Medulla oblongata (tissue), 1 donor: ENCODE data around the gene ROGDI.

Experiments used
- DNase-seq: peaks from one replicate; pipeline ENCODE4 v3.0.0-alpha.2; 2015; ENCODE audit errors: extremely low spot score

Gene ROGDI

DNA sequence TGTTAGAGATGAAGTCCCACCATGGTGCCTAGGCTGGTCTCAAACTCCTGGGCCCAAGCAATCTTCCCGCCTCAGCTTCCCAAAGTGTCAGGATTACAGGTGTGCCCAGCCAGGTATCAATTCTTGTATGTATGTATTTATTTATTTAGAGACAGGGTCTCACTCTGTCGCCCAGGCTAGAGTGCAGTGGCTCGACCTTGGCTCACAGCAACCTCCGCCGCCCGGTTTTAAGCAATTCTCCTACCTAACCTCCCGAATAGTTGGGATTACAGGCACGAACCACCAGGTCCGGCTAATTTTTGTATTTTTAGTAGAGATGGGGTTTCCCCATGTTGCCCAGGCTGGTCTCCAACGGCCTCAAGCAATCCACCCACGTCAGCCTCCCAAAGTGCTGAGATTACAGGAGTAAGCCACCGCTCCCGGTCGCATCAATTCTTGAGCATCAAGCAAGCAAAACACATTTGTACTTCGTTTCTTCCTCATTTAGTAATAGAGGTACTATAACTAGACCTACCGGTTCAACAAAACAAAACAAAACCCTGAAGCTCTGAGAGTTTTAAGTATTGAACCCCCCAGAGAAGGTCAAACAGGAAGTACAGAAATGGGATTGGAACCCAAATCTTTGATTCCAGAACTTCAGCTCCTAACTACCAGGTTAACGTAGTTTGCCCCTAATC is 34.4 kb downstream of the ROGDI start:
- DNase-seq = no peak

DNA sequence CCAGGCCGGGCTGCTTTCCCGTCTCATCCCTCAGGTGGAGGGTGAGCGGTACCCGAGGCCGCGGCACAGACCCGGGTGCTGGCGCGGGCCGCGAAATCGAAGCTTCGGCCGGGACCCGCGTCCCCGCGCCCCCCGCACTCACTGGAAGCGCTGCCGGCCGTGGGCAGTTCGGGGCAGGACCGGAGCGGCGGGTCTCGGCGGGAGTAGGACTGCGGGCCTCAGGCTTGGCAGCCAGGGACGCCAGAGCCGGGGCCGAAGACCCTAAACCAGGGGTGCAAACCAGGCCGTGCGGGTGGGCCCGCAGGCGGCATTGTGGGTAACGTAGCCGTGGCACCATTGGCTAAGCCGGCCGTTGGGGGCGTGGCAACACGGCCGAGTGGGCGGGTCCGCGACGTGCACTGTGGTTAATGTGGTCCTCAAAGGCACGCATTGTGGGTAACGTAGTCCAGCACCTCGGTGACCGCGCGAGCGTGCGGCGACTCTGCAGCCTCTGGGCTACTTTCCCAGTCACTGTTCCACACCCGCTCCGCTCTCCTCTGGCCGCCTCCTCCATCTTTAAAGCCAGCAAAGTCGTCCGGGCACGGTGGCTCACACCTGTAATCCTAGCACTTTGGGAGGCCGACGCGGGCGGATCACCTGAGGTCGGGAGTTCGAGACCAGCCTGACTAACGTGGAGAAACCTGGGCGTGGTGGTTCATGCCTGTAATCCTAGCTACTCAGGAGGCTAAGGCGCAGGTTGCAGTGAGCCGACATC is 35.4 kb downstream of the ROGDI start, which contains the start of gene ZNF500:
ZNF500 (minus strand) TSS at position 288 of the 754 bp plus-strand sequence. CDS start 1,184 bp downstream, outside the sequence.
- peak; percentile 97 for DNase-seq

DNA sequence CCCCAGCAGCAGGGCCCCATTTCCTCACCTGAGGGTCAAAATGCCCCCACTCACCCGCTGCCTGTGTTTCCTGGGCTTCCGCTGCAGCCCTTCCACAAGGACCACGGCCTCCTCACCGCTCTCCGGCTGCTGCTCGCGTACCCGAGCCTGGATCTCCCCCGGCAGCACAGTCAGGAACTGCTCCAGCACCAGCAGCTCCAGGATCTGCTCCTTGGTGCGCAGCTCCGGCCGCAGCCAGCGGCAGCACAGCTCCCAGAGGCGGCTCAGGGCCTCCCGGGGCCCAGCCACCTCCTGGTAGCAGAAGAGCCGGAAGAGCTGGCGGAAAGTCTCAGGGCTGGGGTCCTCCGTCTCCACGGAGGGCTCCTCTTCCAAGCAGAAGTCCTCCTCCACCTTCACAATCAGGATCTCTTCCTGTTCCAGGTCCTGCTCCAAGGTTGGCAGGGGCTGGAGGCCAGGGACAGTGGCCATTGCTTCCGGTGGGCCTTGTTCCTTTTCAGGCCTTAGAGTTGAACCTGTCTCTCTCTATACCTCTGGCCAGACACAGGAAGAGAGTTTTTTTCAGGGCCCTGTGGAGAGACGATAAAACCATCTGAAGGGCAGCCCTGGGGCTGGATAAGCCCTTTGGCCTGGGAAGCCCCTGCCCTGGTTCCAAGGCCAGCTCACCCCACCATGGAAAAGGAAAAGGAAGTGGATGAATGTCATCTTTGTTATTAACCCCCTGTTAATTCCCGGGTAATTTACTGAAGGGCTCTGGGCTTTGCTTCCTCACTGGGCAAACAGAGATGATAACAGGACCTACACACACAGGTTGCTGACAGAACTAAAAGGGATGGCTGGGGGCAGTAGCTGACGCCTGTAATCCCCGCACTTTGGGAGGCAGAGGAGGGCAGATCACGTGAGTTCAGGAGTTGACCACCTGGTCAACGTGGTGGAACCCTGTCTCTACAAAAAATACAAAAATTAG is 36.6 kb downstream of the ROGDI start:
- no peak for DNase-seq

DNA sequence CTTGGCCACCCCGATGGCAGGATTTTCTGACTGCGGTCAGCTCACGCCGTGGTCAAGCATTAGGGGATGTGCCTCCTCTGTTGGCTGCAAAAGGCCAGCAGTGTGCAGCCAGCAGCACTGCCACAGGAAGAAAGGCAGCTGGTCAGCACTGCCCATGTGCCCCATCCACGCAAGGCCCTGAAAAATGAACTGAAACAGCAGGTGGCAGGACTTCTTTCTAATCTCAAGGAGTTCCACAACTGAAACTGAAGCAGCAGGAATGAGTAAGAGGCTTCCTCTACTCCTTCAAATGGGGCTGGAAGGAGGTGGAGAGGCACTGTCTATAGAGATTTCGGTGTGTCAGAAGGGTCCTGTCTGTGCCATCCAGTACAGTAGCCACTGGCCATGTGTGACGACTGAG is 38.6 kb downstream of the ROGDI start:
- DNase-seq = no peak

DNA sequence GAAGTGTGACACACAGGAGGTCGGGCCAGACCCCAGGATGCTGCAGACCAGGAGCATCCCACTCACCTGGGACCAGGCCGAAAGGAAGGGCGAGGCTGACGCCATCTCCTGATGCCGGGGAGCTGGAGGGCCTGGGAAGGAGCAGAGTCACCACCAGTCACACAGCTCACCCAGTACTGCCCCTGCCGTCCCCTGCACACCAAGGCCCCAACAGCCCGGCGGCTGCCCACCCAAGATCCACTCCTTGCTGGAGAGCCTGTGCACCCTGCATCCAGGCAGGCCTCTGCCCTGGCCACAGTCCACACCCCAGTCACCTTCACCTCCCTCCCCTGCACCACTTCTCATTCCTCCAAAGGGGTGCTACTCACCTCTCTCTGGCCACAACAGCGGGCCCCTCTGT is 40.2 kb downstream of the ROGDI start:
- no peak for DNase-seq

DNA sequence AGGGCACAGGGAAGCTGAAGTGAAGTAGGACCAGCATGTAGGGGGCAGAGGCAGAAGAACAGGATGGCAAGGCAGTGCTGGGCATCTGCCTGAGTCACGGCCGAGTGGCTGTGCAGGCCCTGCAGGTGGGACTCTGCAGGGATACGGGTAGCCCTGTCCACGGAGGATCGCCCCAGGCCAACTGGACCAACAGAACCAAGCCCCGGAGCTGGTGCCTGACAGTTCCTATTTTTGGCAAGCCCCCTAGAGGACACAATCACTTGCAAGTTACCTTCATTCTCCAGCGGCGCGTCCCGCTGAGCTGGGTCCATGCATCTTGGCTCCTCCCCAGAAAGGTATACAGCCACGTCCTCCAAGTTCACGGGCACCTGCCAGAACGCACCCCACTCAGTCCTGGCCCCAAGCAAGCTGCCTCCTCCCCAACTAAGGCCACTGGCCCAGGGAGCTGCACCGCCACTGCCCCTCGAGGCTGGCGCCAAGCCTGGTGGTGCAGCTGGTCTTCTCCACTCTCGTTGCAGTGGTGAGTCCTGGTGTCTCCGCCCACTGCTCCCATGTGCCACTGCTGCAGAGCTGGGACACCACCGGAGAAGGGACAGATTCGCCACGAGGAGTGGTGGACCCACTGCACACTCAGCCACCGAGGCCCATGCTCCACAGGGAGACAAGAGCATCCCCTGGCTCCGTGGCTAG is 42.1 kb downstream of the ROGDI start:
- no peak for DNase-seq

DNA sequence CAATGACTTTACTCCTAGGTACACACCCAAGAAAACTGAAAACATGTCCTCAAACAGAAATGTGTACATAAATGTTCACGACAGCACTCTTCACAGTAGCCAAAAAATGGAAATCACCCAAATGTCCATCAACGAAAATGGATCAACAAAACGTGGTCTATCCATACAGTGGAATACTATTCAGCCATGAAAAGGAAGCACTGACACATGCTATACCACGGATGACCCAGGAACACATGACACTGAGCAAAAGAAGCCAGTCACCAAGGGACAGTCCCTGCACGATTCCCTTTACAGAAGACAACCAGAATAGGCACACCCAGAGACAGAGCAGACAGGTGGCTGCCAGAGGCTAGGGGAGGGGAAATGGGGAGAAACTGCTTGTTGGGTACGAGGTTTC is 46.7 kb downstream of the ROGDI start:
- DNase-seq = no peak

DNA sequence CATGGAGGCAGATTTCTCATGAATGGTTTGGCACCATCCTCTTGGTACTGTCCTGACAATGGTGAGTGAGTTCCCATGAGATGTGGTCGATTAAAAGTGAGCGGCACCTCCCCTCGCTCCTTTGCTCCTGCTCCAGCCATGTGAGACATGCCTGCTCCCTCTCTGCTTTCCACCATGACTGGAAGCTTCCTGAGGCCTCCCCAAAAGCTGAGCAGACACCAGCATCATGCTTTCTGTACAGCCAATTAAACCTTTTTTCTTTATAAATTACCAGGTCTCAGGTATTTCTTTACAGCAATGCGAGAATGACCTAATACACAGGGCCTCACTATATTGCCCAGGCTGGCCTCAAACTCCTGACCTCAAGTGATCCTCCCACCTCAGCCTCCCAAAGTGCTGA is 47.6 kb downstream of the ROGDI start:
- DNase-seq = no peak

DNA sequence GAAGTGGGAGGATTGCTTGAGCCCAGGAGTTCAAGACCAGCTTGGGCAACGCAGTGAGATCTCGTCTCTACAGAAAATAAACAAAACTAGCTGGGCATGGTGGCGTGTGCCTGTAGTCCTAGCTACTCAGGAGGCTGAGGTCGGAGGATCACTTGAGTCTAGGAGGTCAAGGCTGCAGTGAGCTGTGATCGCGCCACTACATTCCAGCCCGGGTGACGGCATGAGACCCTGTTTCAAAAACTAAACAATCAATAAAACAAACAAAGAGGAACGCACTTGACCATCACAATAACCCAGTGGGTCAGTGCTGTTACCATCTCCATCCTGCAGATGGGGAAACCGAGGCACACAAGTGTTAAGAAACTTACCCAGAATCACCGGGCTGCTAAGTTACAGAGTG is 49.2 kb downstream of the ROGDI start:
- no peak for DNase-seq

DNA sequence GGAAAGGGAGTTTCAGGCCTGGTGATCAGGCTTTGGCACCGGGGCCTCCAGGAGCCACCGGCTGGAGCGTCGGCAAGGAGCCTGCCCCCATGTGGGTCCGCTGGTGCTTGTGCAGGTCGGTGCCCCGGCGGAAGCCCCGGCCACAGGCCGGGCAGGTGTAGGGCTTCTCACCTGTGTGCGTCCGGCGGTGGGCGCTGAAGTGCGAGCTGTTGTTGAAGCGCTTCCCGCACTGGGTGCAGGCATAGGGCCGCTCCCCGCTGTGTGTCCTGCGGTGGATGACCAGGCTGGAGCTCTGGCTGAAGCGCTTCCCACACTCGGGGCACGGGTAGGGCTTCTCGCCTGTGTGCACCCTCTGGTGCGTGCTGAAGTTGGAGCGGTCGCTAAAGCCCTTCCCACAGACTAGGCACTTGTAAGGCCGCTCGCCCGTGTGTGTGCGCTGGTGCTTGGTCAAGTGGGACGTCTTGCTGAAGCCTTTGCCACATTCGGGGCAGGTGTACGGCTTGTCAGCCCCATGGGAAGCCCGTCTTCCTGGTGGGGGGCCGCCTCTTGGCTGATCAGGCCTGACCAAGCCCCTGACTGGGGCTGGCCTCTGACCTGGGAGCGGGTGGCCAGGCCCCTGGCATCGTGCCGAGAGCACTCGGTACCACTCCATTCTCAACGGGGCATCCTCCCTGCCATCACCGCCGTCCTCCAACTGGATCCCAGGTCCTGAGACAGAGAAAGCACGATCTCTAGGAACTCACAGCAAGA is 49.9 kb downstream of the ROGDI start:
- no peak for DNase-seq

DNA sequence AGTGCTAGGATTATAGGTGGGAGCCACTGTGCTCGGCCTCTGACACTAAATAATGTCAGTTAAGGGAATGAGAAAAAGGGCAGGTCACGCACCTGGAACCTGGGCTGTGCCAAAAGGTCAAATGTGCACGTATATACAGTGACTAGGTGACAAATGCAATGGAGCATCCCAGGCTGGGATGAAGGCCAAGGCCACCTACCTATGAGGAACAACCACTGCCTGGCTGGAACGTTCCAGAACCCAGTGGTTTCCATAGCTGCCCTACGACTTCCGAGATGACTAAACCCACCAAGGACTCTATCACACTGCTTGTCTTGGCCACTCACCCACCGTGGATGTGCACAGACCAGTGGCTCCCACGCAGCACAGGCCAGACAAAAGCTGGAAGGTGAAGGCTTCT is 51.5 kb downstream of the ROGDI start:
- DNase-seq = no peak

DNA sequence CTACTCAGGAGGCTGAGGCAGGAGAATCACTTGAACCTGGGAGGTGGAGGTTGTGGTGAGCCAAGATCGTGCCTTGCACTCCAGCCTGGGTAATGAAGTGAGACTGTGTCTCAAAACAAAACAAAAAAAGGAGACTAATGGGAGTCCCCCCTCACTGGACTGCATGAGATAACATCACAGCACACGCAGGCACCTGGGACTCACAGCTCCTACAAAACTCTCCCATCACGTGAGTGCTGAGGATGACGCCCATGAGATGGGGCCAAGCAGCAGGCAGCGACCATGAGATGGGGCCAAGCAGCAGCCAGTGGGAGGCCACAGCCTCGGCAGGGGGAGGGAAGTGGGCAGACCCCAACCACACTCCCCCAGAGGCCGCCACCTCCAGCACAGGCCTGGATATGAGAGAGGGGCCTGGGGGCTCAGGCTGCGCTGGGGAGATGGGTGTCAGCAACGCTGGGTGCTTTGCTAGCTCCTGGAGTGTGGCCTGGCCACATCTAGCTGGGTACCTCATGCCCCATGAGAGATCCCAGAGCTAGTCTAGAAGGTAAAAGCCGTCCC is 52.7 kb downstream of the ROGDI start:
- DNase-seq = no peak

DNA sequence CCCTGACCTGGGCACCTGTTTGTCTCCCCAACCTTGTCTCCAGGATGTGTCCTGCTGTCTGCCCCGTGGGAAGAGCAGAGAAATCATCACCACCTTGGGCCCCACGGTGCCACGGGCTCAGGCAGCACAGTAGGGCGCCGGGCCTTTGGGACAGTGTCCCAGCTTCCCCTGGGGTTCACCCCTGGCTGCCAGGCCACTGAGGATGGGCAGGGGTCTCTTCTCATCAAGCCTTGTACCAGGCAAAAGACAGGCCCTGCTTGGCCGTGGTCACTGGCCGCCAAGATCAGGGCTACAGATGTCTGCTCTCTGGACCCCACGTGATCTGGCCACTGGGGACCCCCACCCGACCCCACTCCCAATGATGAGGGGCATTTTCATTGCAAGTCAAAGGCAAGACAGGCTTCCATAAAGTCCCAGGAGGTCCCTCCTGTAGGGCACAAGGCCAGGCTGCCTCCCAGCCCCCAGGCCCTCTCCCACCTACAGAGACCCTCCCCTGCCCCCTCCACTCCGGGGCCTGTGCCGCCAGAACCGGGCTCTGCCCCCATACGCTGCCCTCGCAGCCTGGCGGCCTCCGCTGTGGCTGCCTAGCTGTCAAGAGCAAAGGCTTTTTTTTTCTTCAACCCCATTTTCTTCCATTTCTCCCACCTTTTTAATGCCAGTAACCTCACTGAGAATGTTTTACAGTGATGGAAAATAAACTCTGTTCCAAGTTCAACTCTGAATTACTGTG is 53.6 kb downstream of the ROGDI start:
- no peak for DNase-seq

DNA sequence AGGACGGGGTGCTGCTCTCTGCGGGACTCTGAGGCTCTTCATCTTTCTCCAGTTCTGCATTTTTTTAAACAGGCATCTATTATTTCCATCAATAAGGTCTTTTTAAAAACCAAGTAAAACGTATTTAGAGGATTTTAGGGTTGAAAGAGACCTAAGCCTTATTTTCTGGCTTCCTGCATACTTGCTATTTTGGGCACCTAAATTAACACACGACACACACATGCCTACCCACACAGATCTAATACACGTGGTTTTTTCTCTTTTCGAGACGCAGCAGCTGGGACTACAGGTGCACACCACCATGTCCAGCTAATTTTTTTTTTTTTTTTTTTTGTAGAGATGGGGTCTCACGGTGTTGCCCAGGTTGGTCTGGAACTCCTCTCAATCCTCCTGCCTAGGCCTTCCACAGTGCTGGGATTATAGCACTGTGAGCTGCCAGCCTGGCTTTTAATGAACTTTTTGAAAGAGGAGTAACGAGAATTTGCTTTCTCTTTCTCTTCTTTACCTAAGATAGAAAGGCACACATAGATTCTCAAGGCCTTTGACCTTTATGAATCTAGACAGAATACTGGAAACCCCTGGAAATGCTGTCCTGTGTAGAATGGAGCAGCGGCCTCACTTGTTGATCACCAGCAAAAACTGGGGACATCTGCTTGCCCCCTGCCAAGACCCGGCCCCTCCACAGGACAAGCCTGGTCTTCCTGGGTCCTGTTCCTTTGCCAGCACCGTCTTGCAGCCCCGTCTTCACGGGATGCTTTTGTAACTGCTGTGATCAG is 54.3 kb downstream of the ROGDI start:
- no peak for DNase-seq

DNA sequence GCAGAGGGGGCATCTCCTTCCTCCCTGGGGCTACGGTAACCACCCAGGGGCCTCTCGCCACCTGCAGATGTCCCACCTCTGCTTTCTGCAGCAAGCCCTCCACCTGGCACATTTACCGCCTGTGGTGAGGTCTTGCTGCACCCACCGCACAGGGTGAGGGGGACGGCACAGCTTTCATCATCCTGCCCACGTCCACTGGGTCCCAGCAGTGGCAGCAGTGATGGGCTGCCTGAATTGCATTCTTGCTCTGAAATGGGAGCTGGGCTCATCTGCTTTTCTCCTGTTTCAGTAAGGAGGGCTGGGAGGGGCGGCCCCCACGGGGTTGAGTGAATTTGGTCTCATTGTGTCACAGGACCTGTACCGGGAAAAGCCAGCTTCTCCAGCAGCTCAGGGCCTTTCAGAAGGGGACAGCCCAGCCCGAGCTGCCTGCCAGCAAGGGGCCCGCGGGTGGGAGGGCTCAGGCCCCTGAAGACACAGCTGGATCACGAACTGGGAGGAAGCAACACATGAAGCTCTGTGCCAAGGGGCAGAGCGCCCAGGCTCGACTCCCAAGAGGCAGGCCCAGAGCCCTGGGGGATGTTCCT is 55.4 kb downstream of the ROGDI start:
- DNase-seq = peak; percentile 49
